CD8-positive, alpha-beta memory T cell (primary cell): ENCODE data around the gene MFSD2A. TPM values are rescaled to one million over a fixed set of nuclear protein-coding genes. Genes with fewer than 3 reads are reported as not detected.
"Not testable (repeated sequence)": the region's sequence is repeated elsewhere in the genome, so short reads cannot be mapped to it uniquely, and the experiment has no call there.

Experiments
- CTCF ChIA-PET: fragments of 350-600 bp; sonication (Branson Sonifier 250); formaldehyde crosslinking; loops from one replicate; lab custom pipeline; 2021; ENCODE audit warnings: antibody characterized with exemption; lab: Charles Lee
- POLR2A ChIA-PET: fragments of 350-600 bp; sonication (Branson Sonifier 250); formaldehyde crosslinking; loops from one replicate; lab custom pipeline; 2021; ENCODE audit warnings: antibody characterized with exemption; lab: Charles Lee
- DNase-seq, 5 donors: peaks; one replicate each; pipeline versions ENCODE4 v3.0.0 to v3.0.0-alpha.2; 2020 to 2022; ENCODE audit warnings: mixed read lengths in 1 of 5
- H3K27ac ChIP-seq: one replicate; pipeline ENCODE4 v1.7.0; 2013; ENCODE audit warnings: low read depth, mild to moderate bottlenecking, low read length, moderate library complexity
- H3K27me3 ChIP-seq: 2 replicates; pipeline ENCODE4 v1.7.0; 2013; ENCODE audit warnings: low read length, mild to moderate bottlenecking; ENCODE audit not compliant: insufficient read depth, poor library complexity, severe bottlenecking
- H3K36me3 ChIP-seq: 2 replicates; pipeline ENCODE4 v1.7.0; 2013; ENCODE audit warnings: mild to moderate bottlenecking, low read length, moderate library complexity; ENCODE audit not compliant: insufficient read depth
- H3K4me1 ChIP-seq: 2 replicates; pipeline ENCODE4 v1.7.0; 2013; ENCODE audit warnings: mild to moderate bottlenecking, low read length, moderate library complexity; ENCODE audit not compliant: insufficient read depth
- H3K4me3 ChIP-seq: 2 replicates; pipeline ENCODE4 v1.7.0; 2013; ENCODE audit warnings: mild to moderate bottlenecking, low read length
- H3K9me3 ChIP-seq: 2 replicates; pipeline ENCODE4 v1.7.0; 2013; ENCODE audit warnings: mild to moderate bottlenecking, low read length
- H3K27ac Mint-ChIP-seq, 8 donors: one replicate each; pipeline ENCODE4 v1.8.0; 2020 to 2021; ENCODE audit warnings: mixed read lengths in 8 of 8, mild to moderate bottlenecking in 6 of 8, inconsistent platforms in 3 of 8, moderate library complexity in 3 of 8
- H3K27me3 Mint-ChIP-seq, 2 donors: one replicate each; pipeline ENCODE4 v1.8.0; 2020 to 2021; ENCODE audit warnings: mixed read lengths in 2 of 2, mild to moderate bottlenecking in 1 of 2, moderate library complexity in 1 of 2
- H3K36me3 Mint-ChIP-seq, 3 donors: one replicate each; pipeline ENCODE4 v1.8.0; 2020 to 2021; ENCODE audit warnings: mixed read lengths in 3 of 3, inconsistent platforms in 1 of 3, mild to moderate bottlenecking in 1 of 3
- H3K4me1 Mint-ChIP-seq, 3 donors: one replicate each; pipeline ENCODE4 v1.8.0; 2020 to 2021; ENCODE audit warnings: mixed read lengths in 3 of 3, inconsistent platforms in 1 of 3, mild to moderate bottlenecking in 1 of 3
- H3K4me3 Mint-ChIP-seq, 7 donors: one replicate each; pipeline ENCODE4 v1.8.0; 2020 to 2021; ENCODE audit warnings: mixed read lengths in 7 of 7, mild to moderate bottlenecking in 6 of 7, moderate library complexity in 4 of 7, inconsistent platforms in 2 of 7
- H3K9me3 Mint-ChIP-seq, 5 donors: one replicate each; pipeline ENCODE4 v1.8.0; 2020 to 2022; ENCODE audit warnings: mixed read lengths in 5 of 5, mild to moderate bottlenecking in 3 of 5, moderate library complexity in 2 of 5, inconsistent platforms in 1 of 5
- polyA plus RNA-seq: library from polyadenylated mRNA; unstranded; fragments of 300-500 nt; fragmentation: Illumina TruSeq; gene quantifications from one replicate; pipeline ENCODE4 v1.2.3, GENCODE V29; 2021
- total RNA-seq, 2 experiments: library from RNA; stranded (reverse); gene quantifications; one replicate each; pipeline ENCODE4 v1.2.3, GENCODE V29; 2021

The MFSD2A gene
- total and polyA plus RNA-seq, 3 experiments from 2014 or later, result 0.13 to 28.7 (median 23.8) TPM

DNA sequence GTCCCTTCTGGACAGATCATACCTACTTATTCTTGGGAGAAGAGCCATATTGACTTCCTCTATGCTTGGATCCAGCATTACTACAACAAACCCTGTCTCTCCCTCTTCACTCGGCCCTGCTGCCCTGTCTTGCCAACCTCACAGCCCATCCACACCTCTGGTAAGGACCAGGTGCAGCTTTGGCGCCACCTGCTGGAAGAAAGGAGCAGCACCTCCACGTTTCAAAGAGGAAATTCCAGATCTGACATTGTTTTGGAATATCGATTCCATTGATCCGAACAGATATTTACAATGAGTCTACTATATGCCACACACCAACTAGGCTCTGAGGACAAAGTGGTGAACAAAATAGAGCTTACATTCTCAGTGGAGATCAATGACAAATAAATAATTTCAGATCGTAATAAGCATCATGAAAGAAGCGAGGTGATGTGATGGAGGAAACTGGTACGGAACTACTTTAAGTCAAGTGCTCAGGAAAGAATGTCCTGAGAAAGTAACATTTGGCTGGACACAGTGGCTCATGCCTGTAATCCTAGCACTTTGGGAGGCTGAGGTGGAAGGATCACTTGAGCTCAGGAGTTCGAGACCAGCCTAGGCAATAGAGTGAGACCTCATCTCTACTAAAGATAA is 18.7 kb downstream of the MFSD2A start:
- H3K9me3 Mint-ChIP-seq, result no peaks in the 10 kb centered on the region
- ChIA-PET POLR2A (no interaction called here), CTCF (interaction anchor here (0.7 to 10.4 kb wide), 26 partner anchors 8 to 367 kb away, joined by 3 to 75 read pairs (median 4); partner anchors contain the start of genes MYCL and TRIT1)
- Histone ChIP-seq H3K27me3 (no peaks in the 10 kb centered on the region), H3K4me3 (no peak overlapping the region), H3K9me3 (no peaks in the 10 kb centered on the region), H3K27ac (no peak overlapping the region), H3K36me3 (no peaks in the 10 kb centered on the region), H3K4me1 (no peaks in the 10 kb centered on the region)
- H3K36me3 Mint-ChIP-seq, result no peaks in the 10 kb centered on the region
- DNase-seq, result peak; percentile 56 to 78 (median 62)
- H3K27ac Mint-ChIP-seq, result no peak overlapping the region
- peaks cover 0 to 2% of the 10 kb centered on the region in 2 donors for H3K27me3 Mint-ChIP-seq
- peaks cover 5 to 6% (median 5%) of the 10 kb centered on the region in 3 donors for H3K4me1 Mint-ChIP-seq
- no peak overlapping the region for H3K4me3 Mint-ChIP-seq

GRCh38 chr1:39976732-39977131 is 21.8 kb downstream of the MFSD2A start:
- Histone ChIP-seq H3K4me3 (no peak overlapping the region), H3K27me3 (no peaks in the 10 kb centered on the region), H3K9me3 (no peaks in the 10 kb centered on the region), H3K27ac (no peak overlapping the region), H3K36me3 (no peaks in the 10 kb centered on the region), H3K4me1 (no peaks in the 10 kb centered on the region)
- POLR2A ChIA-PET, result no interaction called here
- CTCF ChIA-PET, result interaction anchor here (1.4 to 2.7 kb wide), 3 partner anchors 58 to 161 kb away, joined by 3 to 8 read pairs (median 4); no protein-coding TSS in a partner anchor
- DNase-seq, result no peak
- peaks cover 5 to 6% (median 5%) of the 10 kb centered on the region in 3 donors for H3K4me1 Mint-ChIP-seq
- H3K4me3 Mint-ChIP-seq, result no peak overlapping the region
- no peaks in the 10 kb centered on the region for H3K36me3 Mint-ChIP-seq
- no peaks in the 10 kb centered on the region for H3K9me3 Mint-ChIP-seq
- no peak overlapping the region for H3K27ac Mint-ChIP-seq
- peaks cover 0 to 2% of the 10 kb centered on the region in 2 donors for H3K27me3 Mint-ChIP-seq

DNA sequence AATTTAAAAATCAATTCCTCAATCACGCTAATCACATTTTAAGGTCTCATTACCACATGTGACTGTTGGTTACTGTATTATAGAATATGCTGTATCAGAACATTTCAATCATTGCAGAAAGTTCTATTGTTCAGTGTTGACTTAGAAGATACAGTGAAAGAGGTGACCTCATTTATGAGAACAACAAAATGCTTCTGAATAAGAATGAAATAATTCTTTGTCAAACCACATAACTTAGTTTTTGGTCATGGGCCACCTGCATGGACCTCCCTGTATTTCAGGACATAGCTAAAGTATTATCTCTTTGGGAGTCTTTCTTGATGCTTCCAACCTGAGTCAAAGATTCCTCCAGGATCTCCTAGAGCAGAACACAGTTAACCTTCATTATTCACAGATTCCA is 22.3 kb downstream of the MFSD2A start:
- Histone ChIP-seq H3K27ac (no peak overlapping the region), H3K4me1 (no peaks in the 10 kb centered on the region), H3K27me3 (no peaks in the 10 kb centered on the region), H3K36me3 (no peaks in the 10 kb centered on the region), H3K9me3 (no peaks in the 10 kb centered on the region), H3K4me3 (no peak overlapping the region)
- ChIA-PET CTCF (interaction anchor here (1.1 to 2.7 kb wide), 4 partner anchors 34 to 161 kb away, joined by 3 to 8 read pairs (median 4); no protein-coding TSS in a partner anchor), POLR2A (no interaction called here)
- no peak overlapping the region for H3K27ac Mint-ChIP-seq
- no peak for DNase-seq
- peaks cover 5 to 6% (median 5%) of the 10 kb centered on the region in 3 donors for H3K4me1 Mint-ChIP-seq
- no peak overlapping the region for H3K4me3 Mint-ChIP-seq
- H3K9me3 Mint-ChIP-seq, result no peaks in the 10 kb centered on the region
- no peaks in the 10 kb centered on the region for H3K36me3 Mint-ChIP-seq
- peaks cover 0 to 2% of the 10 kb centered on the region in 2 donors for H3K27me3 Mint-ChIP-seq

DNA sequence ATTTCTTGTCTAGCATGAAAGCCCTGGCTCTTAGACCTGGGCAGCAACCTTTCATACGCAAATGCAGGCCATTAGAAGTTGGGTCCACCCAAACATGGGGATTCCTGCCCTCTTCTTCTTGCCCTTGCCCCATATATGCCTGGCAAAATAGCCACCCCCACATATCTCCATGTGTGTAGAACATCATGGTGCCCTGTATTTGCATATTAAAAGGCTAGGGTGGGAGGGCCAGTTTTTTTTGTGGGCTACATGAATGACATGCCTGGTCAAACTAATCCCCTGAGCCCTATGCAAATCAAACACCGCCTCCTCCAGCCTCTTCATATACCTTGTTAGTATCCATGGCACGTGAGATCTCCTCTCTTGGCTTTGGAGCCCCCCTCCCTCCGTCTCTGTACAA is 24.7 kb downstream of the MFSD2A start:
- no peaks in the 10 kb centered on the region for H3K36me3 Mint-ChIP-seq
- Histone ChIP-seq H3K4me1 (no peaks in the 10 kb centered on the region), H3K36me3 (no peaks in the 10 kb centered on the region), H3K27me3 (no peaks in the 10 kb centered on the region), H3K27ac (no peak overlapping the region), H3K9me3 (no peaks in the 10 kb centered on the region), H3K4me3 (no peak overlapping the region)
- no peak overlapping the region for H3K27ac Mint-ChIP-seq
- no peaks in the 10 kb centered on the region for H3K9me3 Mint-ChIP-seq
- no peaks in the 10 kb centered on the region for H3K4me1 Mint-ChIP-seq
- H3K4me3 Mint-ChIP-seq, result no peak overlapping the region
- DNase-seq, result no peak
- CTCF ChIA-PET, result interaction anchor here (0.7 kb wide), 1 partner anchor 79 kb away, joined by 3 read pairs; no protein-coding TSS in a partner anchor
- POLR2A ChIA-PET, result no interaction called here
- peaks cover 0 to 2% of the 10 kb centered on the region in 2 donors for H3K27me3 Mint-ChIP-seq

GRCh38 chr1:39980555-39981313 is 25.8 kb downstream of the MFSD2A start:
- Histone ChIP-seq H3K27me3 (no peaks in the 10 kb centered on the region), H3K36me3 (no peaks in the 10 kb centered on the region), H3K9me3 (no peaks in the 10 kb centered on the region), H3K4me1 (no peaks in the 10 kb centered on the region), H3K4me3 (no peak overlapping the region), H3K27ac (no peak overlapping the region)
- Mint-ChIP-seq H3K4me3 (no peak overlapping the region), H3K27me3 (peaks cover 0 to 2% of the 10 kb centered on the region in 2 donors), H3K36me3 (no peaks in the 10 kb centered on the region), H3K27ac (no peak overlapping the region), H3K9me3 (no peaks in the 10 kb centered on the region), H3K4me1 (no peaks in the 10 kb centered on the region)
- DNase-seq, result no peak
- ChIA-PET CTCF (interaction anchor here (1.5 kb wide), 1 partner anchor 163 kb away, joined by 4 read pairs; no protein-coding TSS in a partner anchor), POLR2A (no interaction called here)

- Mint-ChIP-seq H3K9me3 (no peaks in the 10 kb centered on the region), H3K4me1 (no peaks in the 10 kb centered on the region), H3K36me3 (no peaks in the 10 kb centered on the region), H3K27ac (peak overlapping the region in 2 of 8 donors; percentile 51 to 63), H3K27me3 (peaks cover 0 to 2% of the 10 kb centered on the region in 2 donors), H3K4me3 (no peak overlapping the region)
- Histone ChIP-seq H3K4me3 (no peak overlapping the region), H3K36me3 (no peaks in the 10 kb centered on the region), H3K27ac (no peak overlapping the region), H3K4me1 (no peaks in the 10 kb centered on the region), H3K27me3 (no peaks in the 10 kb centered on the region), H3K9me3 (no peaks in the 10 kb centered on the region)
- no peak for DNase-seq
- CTCF ChIA-PET, result interaction anchor here (1.5 kb wide), 1 partner anchor 164 kb away, joined by 4 read pairs; no protein-coding TSS in a partner anchor
- POLR2A ChIA-PET, result interaction anchor here (0.6 kb wide), 1 partner anchor 49 kb away, joined by 3 read pairs; no protein-coding TSS in a partner anchor
Measured at GRCh38 chr1:39981385-39981784, 26.4 kb downstream of the MFSD2A start.

- no peak overlapping the region for H3K4me3 ChIP-seq
- H3K4me1 Mint-ChIP-seq, result no peaks in the 10 kb centered on the region
- DNase-seq, result no peak
- no peaks in the 10 kb centered on the region for H3K27me3 ChIP-seq
- ChIA-PET POLR2A (interaction anchor here (0.6 kb wide), 1 partner anchor 49 kb away, joined by 3 read pairs; no protein-coding TSS in a partner anchor), CTCF (interaction anchor here (0.5 to 1.5 kb wide), 2 partner anchors 147 to 164 kb away, joined by 3 to 4 read pairs; no protein-coding TSS in a partner anchor)
- peak overlapping the region in 1 of 8 donors; percentile 11 for H3K27ac Mint-ChIP-seq
- H3K36me3 Mint-ChIP-seq, result no peaks in the 10 kb centered on the region
- H3K4me1 ChIP-seq, result no peaks in the 10 kb centered on the region
- H3K27ac ChIP-seq, result no peak overlapping the region
- no peaks in the 10 kb centered on the region for H3K9me3 Mint-ChIP-seq
- H3K9me3 ChIP-seq, result no peaks in the 10 kb centered on the region
- no peaks in the 10 kb centered on the region for H3K36me3 ChIP-seq
- no peak overlapping the region for H3K4me3 Mint-ChIP-seq
- H3K27me3 Mint-ChIP-seq, result peaks cover 0 to 2% of the 10 kb centered on the region in 2 donors
Measured at GRCh38 chr1:39981945-39982344, 27.0 kb downstream of the MFSD2A start.

DNA sequence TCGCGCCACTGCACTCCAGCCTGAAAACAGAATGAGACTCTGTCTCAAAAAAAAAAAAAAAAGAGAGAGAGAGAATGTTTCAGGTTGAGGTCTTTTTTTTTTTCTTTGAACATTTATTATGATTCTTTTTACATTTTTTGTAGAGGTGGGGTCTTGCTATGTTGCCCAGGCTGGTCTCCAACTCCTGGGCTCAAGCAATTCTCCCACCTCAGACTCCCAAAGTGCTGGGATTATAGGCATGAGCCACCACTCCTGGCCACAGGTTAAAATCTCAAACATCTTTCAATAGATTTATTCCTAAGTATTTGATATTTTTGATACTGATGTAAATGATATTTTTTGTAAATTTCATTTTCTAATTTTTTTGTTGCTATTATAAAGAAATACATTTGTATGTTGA is 29.5 kb downstream of the MFSD2A start:
- H3K36me3 Mint-ChIP-seq, H3K27ac ChIP-seq, POLR2A ChIA-PET, H3K4me1 ChIP-seq, H3K4me1 Mint-ChIP-seq, H3K4me3 Mint-ChIP-seq, DNase-seq, H3K4me3 ChIP-seq, H3K27ac Mint-ChIP-seq, H3K27me3 ChIP-seq, H3K9me3 Mint-ChIP-seq, H3K9me3 ChIP-seq, H3K36me3 ChIP-seq, H3K27me3 Mint-ChIP-seq: not testable (repeated sequence)
- CTCF ChIA-PET, result interaction anchor here (1.8 kb wide), 1 partner anchor 11 kb away, joined by 5 read pairs; no protein-coding TSS in a partner anchor
